CD14-positive monocyte (primary cell): ENCODE results near the gene ZNF417. TPM values are rescaled to one million over a fixed set of nuclear protein-coding genes. Genes with fewer than 3 reads are reported as not detected.
"Not testable (repeated sequence)": the region's sequence is repeated elsewhere in the genome, so short reads cannot be mapped to it uniquely, and the experiment has no call there.

Source experiments
- DNase-seq, 3 donors: peaks; one replicate each; pipeline ENCODE4 v3.0.0-alpha.2; 2011 to 2022
- H2AFZ ChIP-seq: 2 replicates; pipeline ENCODE4 v1.6.0; 2012; ENCODE audit warnings: mild to moderate bottlenecking, low read depth, low read length, inconsistent platforms; ENCODE audit not compliant: insufficient read depth, poor library complexity, severe bottlenecking
- H3K27ac ChIP-seq, 2 donors: 1 replicate in 1 of 2; 2 replicates in 1 of 2; pipeline ENCODE4 v1.5.1; 2012 to 2013; ENCODE audit warnings: low read length in 2 of 2, control low read depth in 1 of 2, inconsistent platforms in 1 of 2, low read depth in 1 of 2, mild to moderate bottlenecking in 1 of 2
- H3K27me3 ChIP-seq, 2 donors: one replicate each; pipeline versions ENCODE4 v1.6.0 to v1.6.1; 2011 to 2013; ENCODE audit warnings: low read length in 2 of 2; ENCODE audit not compliant: control insufficient read depth in 2 of 2, insufficient read depth in 2 of 2
- H3K36me3 ChIP-seq, 2 donors: replicated peaks in 1 of 2; 1 replicate in 1 of 2; 2 replicates in 1 of 2; pipeline versions ENCODE4 v1.5.1 to v1.6.1; 2012 to 2013; ENCODE audit warnings: low read length in 2 of 2, control low read depth in 1 of 2, inconsistent platforms in 1 of 2, mild to moderate bottlenecking in 1 of 2; ENCODE audit not compliant: insufficient read depth in 2 of 2, control insufficient read depth in 1 of 2
- H3K4me1 ChIP-seq, 2 donors: 1 replicate in 1 of 2; 2 replicates in 1 of 2; pipeline versions ENCODE4 v1.5.1 to v1.6.1; 2012 to 2013; ENCODE audit warnings: low read length in 2 of 2, control low read depth in 1 of 2, inconsistent platforms in 1 of 2, mild to moderate bottlenecking in 1 of 2, moderate library complexity in 1 of 2; ENCODE audit not compliant: insufficient read depth in 2 of 2, control insufficient read depth in 1 of 2
- H3K4me2 ChIP-seq: replicated peaks from 2 replicates; pipeline ENCODE3; 2012; ENCODE audit warnings: low read length, moderate library complexity, mild to moderate bottlenecking; ENCODE audit not compliant: poor library complexity, severe bottlenecking; ENCODE audit errors: extremely low read depth
- H3K4me3 ChIP-seq, 3 experiments: fragments of 200-600 bp in 1 of 3; sonication (generic) in 1 of 3; replicated peaks in 1 of 3; 1 replicate in 2 of 3; 2 replicates in 1 of 3; pipeline ENCODE4 v1.5.1; 2011 to 2013; ENCODE audit warnings: low read length in 3 of 3, mild to moderate bottlenecking in 3 of 3, control low read depth in 2 of 3, low read depth in 2 of 3, inconsistent platforms in 1 of 3, moderate library complexity in 1 of 3
- H3K79me2 ChIP-seq: 2 replicates; pipeline ENCODE4 v1.6.0; 2012; ENCODE audit warnings: mild to moderate bottlenecking, control low read depth, inconsistent platforms, low read length, moderate library complexity; ENCODE audit not compliant: insufficient read depth
- H3K9ac ChIP-seq: 2 replicates; pipeline ENCODE4 v1.6.0; 2017; ENCODE audit warnings: low read length, mild to moderate bottlenecking; ENCODE audit not compliant: insufficient read depth, poor library complexity, severe bottlenecking
- H3K9me3 ChIP-seq, 2 donors: replicated peaks in 1 of 2; 1 replicate in 1 of 2; 2 replicates in 1 of 2; pipeline versions ENCODE4 v1.5.1 to v1.6.1; 2012 to 2013; ENCODE audit warnings: low read length in 2 of 2, control low read depth in 1 of 2; ENCODE audit not compliant: control insufficient read depth in 1 of 2, insufficient read depth in 1 of 2
- H4K20me1 ChIP-seq: 2 replicates; pipeline ENCODE4 v1.6.0; 2012; ENCODE audit warnings: mild to moderate bottlenecking, low read length, control low read depth, moderate library complexity; ENCODE audit not compliant: insufficient read depth
- H3K27ac Mint-ChIP-seq, 7 donors: one replicate each; pipeline ENCODE4 v1.8.0; 2020; ENCODE audit warnings: mild to moderate bottlenecking in 7 of 7, mixed read lengths in 7 of 7, moderate library complexity in 6 of 7, inconsistent platforms in 2 of 7
- H3K27me3 Mint-ChIP-seq, 3 donors: one replicate each; pipeline ENCODE4 v1.8.0; 2021 to 2022; ENCODE audit warnings: low read depth in 3 of 3, mild to moderate bottlenecking in 3 of 3, mixed read lengths in 3 of 3, moderate library complexity in 3 of 3, inconsistent platforms in 1 of 3
- H3K36me3 Mint-ChIP-seq, 2 donors: one replicate each; pipeline ENCODE4 v1.8.0; 2020; ENCODE audit warnings: mixed read lengths in 2 of 2, inconsistent platforms in 1 of 2, mild to moderate bottlenecking in 1 of 2
- H3K4me1 Mint-ChIP-seq: one replicate; pipeline ENCODE4 v1.8.0; 2020; ENCODE audit warnings: mild to moderate bottlenecking, mixed read lengths
- H3K4me3 Mint-ChIP-seq, 2 donors: one replicate each; pipeline ENCODE4 v1.8.0; 2020; ENCODE audit warnings: mild to moderate bottlenecking in 2 of 2, mixed read lengths in 2 of 2, moderate library complexity in 1 of 2
- H3K9me3 Mint-ChIP-seq, 7 donors: one replicate each; pipeline ENCODE4 v1.8.0; 2020 to 2022; ENCODE audit warnings: mixed read lengths in 7 of 7, mild to moderate bottlenecking in 6 of 7, moderate library complexity in 6 of 7, inconsistent platforms in 2 of 7
- WGBS: methylation state at CpG from one replicate; pipeline ENCODE4 v1.1.5; 2013; ENCODE audit warnings: missing lambda C conversion rate; ENCODE audit not compliant: insufficient coverage; 5-methylcytosine and 5-hydroxymethylcytosine counted together
- intact Hi-C, 2 donors: fragments of 100-400 bp; cut with micrococcal nuclease; formaldehyde crosslinking; loops; one replicate each; pipeline versions ENCODE4 v1.15.0 to v1.15.1; 2023
- polyA plus RNA-seq, 3 donors: library from polyadenylated mRNA; depleted of rRNA in 1 of 3; unstranded in 2 of 3; stranded (reverse) in 1 of 3; fragments of 300-500 nt in 2 of 3; fragments of >200 nt in 1 of 3; fragmentation: Illumina TruSeq in 2 of 3; gene quantifications; 1 replicate in 2 of 3; 2 replicates in 1 of 3; pipeline ENCODE4 v1.2.3, GENCODE V29; 2012 to 2021
- TF ChIP-seq, protein P1 (sequence below): fragments of 200-600 bp; IDR thresholded peaks from one replicate; pipeline ENCODE4 v1.8.0; 2022; ENCODE audit warnings: antibody characterized with exemption, mild to moderate bottlenecking

Gene ZNF417
- polyA plus RNA-seq, 3 donors, result 0.39 to 6.8 (median 0.70) TPM

DNA sequence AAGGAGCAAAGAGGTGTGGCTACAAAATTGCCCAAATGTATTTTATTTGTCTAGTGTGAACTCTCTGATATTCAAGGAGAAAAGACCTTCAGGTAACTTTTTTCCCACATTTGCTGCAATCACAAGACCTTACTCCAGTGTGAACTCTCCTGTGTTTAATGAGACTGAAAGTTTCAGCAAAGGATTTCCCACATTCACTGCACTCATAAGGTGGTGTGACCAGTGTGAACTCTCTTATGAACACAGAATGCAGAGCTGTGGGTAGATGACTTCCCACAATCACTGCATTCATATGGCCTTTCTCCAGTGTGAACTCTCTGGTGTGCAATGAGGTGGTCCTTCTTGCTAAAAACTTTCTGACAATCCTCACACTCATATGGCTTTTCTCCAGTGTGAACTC is 43.9 kb downstream of the ZNF417 start:
- Mint-ChIP-seq H3K27ac (no peak overlapping the region), H3K27me3 (no peaks in the 10 kb centered on the region), H3K4me3 (no peak overlapping the region), H3K36me3 (peaks cover 38 to 44% of the 10 kb centered on the region in 2 donors), H3K9me3 (peaks cover 65 to 97% (median 89%) of the 10 kb centered on the region in 7 donors), H3K4me1 (no peaks in the 10 kb centered on the region)
- Histone ChIP-seq H3K4me1 (no peaks in the 10 kb centered on the region), H3K9me3 (peaks cover 82 to 94% of the 10 kb centered on the region in 2 donors), H3K4me3 (peak overlapping the region in 1 of 3 experiments; percentile 4), H3K9ac (no peak overlapping the region), H3K36me3 (peaks cover 5 to 53% of the 10 kb centered on the region in 2 donors), H3K4me2 (no peak overlapping the region), H3K27ac (no peak overlapping the region), H4K20me1 (no peaks in the 10 kb centered on the region), H2AFZ (no peak overlapping the region), H3K79me2 (no peaks in the 10 kb centered on the region), H3K27me3 (no peaks in the 10 kb centered on the region)
- TF ChIP-seq, protein P1, sequence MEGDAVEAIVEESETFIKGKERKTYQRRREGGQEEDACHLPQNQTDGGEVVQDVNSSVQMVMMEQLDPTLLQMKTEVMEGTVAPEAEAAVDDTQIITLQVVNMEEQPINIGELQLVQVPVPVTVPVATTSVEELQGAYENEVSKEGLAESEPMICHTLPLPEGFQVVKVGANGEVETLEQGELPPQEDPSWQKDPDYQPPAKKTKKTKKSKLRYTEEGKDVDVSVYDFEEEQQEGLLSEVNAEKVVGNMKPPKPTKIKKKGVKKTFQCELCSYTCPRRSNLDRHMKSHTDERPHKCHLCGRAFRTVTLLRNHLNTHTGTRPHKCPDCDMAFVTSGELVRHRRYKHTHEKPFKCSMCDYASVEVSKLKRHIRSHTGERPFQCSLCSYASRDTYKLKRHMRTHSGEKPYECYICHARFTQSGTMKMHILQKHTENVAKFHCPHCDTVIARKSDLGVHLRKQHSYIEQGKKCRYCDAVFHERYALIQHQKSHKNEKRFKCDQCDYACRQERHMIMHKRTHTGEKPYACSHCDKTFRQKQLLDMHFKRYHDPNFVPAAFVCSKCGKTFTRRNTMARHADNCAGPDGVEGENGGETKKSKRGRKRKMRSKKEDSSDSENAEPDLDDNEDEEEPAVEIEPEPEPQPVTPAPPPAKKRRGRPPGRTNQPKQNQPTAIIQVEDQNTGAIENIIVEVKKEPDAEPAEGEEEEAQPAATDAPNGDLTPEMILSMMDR, result no peak
- intact Hi-C loops, result no loop called here
- DNase-seq, result no peak

DNA sequence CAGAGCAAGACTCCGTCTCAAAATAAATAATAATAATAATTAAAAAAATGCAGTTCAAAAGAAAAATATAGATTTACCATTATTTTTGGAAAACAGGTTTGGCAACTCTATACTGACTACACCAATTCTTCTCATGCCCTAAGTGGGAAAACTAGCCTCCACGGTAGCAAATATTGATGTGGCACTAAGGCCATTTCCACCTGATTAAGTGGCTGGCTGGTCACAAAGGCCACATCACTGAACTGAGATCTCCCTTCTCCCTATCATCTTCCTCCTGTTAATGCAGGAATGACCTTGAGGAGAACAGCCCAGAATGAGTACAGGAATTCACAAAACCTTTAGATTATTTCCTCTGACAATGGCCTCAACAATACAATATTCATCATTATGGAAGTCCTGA is 46.2 kb downstream of the ZNF417 start:
- intact Hi-C loops, result no loop called here
- no peak overlapping the region for H3K9ac ChIP-seq
- H3K79me2 ChIP-seq, result no peaks in the 10 kb centered on the region
- H3K4me3 ChIP-seq, result no peak overlapping the region
- Mint-ChIP-seq H3K27me3 (no peaks in the 10 kb centered on the region), H3K9me3 (peaks cover 57 to 92% (median 87%) of the 10 kb centered on the region in 7 donors), H3K4me1 (no peaks in the 10 kb centered on the region), H3K4me3 (no peak overlapping the region), H3K36me3 (peaks cover 42 to 44% of the 10 kb centered on the region in 2 donors), H3K27ac (no peak overlapping the region)
- no peaks in the 10 kb centered on the region for H3K4me1 ChIP-seq
- H3K9me3 ChIP-seq, result peaks cover 83 to 93% of the 10 kb centered on the region in 2 donors
- WGBS, result 100% methylated on average over 1 of the region's 2 CpGs
- peaks cover 15 to 54% of the 10 kb centered on the region in 2 donors for H3K36me3 ChIP-seq
- H4K20me1 ChIP-seq, result no peaks in the 10 kb centered on the region
- DNase-seq, result no peak
- TF ChIP-seq, protein P1, result no peak
- H3K27me3 ChIP-seq, result no peaks in the 10 kb centered on the region
- H3K27ac ChIP-seq, result no peak overlapping the region
- H2AFZ ChIP-seq, result no peak overlapping the region
- H3K4me2 ChIP-seq, result no peak overlapping the region

DNA sequence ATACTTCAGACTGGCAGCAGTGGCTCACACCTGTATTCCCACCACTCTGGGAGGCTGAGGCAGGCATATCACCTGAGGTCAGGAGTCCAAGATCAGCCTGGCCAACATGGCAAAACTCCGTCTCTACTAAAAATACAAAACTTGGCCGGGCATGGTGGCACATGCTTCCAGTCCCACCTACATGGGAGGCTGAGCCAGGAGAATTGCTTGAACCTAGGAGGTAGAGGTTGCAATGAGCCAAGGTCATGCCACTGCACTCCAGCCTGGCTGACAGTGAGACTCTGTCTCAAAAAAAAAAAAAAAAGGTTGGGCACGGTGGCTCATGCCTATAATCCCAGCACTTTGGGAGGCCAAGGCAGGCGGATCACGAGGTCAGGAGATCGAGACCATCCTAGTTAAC is 46.7 kb downstream of the ZNF417 start:
- H3K27me3 Mint-ChIP-seq, H3K4me1 ChIP-seq, H3K27me3 ChIP-seq, H4K20me1 ChIP-seq, intact Hi-C loops, H2AFZ ChIP-seq, DNase-seq, H3K27ac ChIP-seq, H3K9ac ChIP-seq, H3K27ac Mint-ChIP-seq, H3K4me2 ChIP-seq, H3K4me1 Mint-ChIP-seq, H3K79me2 ChIP-seq, H3K4me3 ChIP-seq, H3K4me3 Mint-ChIP-seq: not testable (repeated sequence)
- whole genome bisulfite sequencing, result 100% methylated on average over 1 of the region's 6 CpGs
- Histone ChIP-seq H3K9me3 (peaks cover 82 to 90% of the 10 kb centered on the region in 2 donors), H3K36me3 (peaks cover 20 to 57% of the 10 kb centered on the region in 2 donors)
- Mint-ChIP-seq H3K36me3 (peaks cover 44 to 46% of the 10 kb centered on the region in 2 donors), H3K9me3 (peaks cover 57 to 95% (median 85%) of the 10 kb centered on the region in 7 donors)
